ENCODE measurements around the gene DDX3X.
"Not testable (repeated sequence)": the region's sequence is repeated elsewhere in the genome, so short reads cannot be mapped to it uniquely, and the experiment has no call there.

Gene DDX3X

DNA sequence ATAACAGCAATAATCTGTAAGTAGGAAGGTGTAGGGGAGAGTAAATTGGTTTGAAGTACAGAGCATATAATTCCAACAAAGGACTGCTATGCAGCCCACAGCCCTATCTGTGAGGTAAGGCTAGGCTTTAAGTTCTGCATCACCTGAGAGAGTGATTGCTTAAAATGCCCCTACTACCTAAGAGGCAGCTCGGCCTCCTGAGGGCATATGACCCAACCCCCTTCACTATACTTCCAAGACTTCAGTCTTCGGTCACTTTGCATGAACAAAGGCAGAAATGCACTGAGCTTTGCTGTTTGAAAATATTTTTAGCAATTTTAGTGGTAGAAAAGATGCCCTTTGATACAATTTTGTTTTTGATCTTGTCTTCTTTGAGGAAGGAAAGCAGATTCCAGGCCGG lies 4.9 kb upstream of the DDX3X start:
- DNase-seq (ENCODE audit: low read depth) = no peak

DNA sequence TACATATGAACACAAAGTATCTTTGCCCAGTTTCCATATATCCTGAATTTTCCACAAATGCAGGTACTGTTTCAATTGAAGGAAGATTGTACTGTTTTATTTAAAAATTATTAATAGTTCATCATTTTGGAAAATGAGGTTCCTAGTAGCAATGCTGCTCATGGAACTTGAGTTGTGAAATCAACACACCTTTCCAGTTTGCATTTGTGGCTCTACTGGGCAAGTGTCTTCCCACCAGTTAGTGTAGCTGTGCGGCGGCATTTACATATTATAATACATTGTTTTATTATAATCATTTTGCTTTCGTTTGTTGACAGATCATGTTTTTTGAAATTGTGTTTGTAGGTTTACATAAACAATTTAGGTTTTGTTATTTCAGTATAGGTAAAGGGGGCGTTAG lies 2.0 kb upstream of the DDX3X start:
- DNase-seq (ENCODE audit: low read depth) = no peak

DNA sequence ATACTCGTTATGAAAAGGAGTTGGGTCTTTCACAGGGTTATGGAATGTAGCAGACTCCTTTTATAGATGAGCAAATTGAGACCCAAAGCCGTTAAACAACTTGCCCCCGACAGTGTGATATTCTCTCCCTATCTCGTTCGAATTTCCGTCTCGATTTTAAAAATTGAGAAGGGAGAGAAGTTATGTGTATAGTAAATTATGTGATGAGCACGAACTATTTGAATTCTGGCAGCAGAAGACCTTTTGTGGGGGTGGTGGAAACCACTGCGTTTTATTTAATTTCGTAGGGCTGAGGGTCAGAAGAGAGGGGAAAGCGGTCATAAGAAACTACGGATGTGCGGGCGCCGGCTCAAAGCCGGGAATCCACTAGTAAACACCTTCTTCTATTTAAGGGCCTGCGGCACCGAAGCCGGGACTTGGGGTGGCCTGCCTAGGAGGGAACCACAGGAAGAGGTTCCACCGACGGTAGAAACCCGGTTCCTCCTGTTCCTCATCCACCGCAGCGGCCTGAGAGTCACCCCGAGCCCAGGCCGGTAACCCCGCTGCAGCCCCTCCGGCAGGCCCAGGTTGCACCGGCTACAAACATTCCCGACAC lies 1.5 kb upstream of the DDX3X start:
- no peak for DNase-seq (ENCODE audit: low read depth)

DNA sequence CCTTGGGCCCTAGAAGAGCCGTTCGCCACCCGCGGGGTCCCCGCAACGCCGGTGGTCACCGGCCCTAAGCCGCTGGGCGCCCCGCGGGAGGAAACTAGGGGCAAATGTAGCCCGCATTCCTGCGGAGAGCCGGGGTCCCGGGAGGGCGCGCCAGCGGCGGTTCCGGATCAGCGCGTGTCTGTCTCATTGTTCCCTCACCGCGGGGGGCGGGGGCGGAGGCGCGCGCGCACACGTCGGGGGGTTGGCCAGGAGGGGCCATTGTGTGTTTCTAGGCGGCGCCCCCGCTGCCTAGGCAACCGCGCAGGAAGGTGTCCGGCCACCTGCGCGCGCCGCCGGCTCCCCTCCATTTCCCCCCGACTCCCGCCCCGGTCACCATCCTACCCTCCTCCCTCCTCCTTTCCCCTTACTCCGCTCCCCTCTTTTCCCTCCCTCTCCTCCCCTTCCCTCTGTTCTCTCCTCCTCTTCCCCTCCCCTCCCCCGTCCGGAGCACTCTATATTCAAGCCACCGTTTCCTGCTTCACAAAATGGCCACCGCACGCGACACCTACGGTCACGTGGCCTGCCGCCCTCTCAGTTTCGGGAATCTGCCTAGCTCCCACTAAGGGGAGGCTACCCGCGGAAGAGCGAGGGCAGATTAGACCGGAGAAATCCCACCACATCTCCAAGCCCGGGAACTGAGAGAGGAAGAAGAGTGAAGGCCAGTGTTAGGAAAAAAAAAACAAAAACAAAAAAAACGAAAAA lies 789 bp upstream of the DDX3X start:
- peak; percentile 71 for DNase-seq (ENCODE audit: low read depth)

DNA sequence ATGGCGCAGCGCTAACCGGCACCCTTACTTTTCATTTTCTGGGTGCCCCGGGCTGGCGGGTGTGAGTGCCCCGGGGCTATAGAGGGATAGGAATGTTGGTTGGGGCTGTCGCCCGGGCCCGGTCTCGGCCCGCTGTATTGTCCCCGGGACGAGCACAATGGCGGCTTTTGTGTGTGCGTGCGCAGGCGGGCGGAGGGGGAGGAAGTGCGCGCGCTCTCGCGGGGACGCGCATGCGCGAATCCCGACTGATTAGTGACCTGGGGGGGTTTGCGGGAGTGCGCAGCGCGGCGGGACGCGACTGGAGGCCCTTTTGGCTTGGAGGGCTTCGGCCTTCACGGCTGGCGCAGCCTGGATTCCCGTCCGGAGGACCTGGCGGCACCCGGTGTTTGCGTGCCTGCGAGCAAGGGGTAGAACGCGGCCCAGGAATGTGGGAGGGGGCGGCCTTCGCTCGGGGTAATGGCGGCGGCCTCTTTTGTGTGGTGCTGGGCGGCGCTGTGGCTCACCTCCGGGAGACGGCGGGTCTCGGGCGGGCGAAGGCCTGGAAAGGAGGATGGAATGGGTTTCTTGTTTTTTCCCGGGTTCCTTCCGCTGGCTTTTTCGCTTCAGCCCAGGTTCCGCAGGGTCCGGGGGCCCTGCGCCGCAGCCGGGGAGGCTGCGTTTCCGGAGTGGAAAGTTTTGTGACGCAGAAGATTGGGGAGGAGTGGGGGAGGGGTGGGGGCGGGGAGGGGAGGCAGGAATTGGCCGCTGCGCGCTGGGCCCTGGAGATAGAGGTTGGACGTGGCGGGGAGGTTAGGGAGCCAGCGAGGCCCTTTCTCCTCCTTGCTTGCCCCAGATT lies 618 bp downstream of the DDX3X start:
- no peak for DNase-seq (ENCODE audit: low read depth)

DNA sequence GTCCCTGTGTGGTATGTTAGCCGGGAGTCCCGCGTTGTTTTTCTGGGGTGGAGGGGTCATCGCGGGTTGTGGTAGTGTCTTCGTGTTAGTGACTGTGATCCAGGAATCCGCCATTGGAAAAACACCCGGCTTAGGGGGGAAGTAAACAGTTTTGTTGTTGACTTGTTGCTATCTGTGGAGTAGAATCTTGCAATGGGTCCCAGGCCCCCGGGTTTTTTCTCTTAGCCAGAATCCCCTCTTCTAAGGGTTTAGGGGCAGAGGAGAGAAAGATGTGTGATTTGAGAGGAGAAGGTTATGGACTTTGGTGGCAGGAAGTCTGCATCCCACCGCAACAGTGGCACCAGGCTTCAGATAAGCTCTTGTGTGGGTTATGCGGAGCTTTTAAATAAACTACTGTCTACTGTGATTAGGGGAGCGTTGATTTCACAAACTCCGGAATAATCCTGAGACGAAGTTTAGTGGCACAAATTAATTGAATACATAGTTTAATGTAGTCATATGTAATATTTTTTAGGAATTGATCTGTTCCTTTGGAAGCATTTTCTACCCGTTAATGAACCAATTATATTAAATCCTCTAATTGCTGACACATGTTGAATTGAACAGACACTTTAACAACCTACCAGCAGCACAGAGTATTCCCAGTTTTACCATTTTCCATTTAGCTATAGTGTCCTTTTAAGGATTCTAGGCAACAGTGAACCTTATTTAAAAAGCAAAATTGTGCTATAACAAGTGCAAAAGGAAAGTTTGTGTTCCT lies 1.4 kb downstream of the DDX3X start:
- no peak for DNase-seq (ENCODE audit: low read depth)

DNA sequence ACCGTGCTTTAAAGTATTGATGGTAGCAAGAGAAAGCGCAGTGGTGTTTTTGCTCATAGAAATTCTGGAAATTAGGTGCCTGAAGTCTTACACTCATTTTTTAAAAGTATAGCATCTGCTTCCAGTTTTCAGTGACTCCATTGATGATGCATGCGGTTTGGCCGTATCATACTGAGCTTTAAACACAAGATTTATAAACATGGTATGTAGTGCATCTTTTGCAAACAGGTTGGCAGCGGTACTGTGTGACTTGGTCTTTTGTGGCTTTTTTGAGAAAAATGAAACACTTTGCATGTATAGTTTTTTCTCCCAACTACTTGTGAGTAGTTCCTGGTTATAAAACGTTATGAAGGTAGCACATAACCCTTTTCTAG lies 2.0 kb downstream of the DDX3X start:
- no peak for DNase-seq (ENCODE audit: low read depth)

DNA sequence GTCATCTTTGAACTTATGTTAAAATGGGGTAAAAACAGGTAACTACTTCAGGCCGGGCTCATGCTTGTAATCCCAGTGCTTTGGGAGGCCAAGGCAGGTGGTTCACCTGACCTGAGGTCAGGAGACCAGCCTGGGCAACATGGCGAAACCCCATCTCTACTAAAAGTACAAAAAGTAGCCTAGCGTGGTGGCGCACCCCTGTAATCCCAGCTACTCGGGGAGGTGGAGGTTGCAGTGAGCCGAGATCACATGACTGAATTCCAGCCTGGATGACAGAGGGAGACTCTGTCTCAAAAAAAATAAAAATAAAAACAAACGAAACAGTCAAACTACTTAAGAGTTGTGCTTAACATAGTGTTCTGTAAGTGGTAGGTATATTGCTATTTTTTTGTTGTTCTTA lies 2.5 kb downstream of the DDX3X start:
- no peak for DNase-seq (ENCODE audit: low read depth)

DNA sequence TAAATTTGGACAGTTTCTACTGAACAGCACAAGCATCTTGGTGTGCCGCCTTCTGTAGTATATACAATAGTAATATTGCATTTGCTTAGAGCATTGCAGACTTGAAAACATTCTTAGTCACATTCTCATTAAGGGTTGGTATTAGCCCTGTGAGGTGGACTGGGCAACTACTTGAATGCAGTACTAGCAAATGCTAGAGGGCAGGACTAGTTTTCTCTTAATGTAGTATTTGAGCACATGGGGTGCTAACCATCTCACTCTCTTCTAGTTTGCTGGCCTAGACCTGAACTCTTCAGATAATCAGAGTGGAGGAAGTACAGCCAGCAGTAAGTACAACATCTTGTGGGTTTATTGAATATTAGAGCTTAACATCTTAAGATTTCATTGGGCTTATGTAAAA lies 3.2 kb downstream of the DDX3X start:
- no peak for DNase-seq (ENCODE audit: low read depth)

DNA sequence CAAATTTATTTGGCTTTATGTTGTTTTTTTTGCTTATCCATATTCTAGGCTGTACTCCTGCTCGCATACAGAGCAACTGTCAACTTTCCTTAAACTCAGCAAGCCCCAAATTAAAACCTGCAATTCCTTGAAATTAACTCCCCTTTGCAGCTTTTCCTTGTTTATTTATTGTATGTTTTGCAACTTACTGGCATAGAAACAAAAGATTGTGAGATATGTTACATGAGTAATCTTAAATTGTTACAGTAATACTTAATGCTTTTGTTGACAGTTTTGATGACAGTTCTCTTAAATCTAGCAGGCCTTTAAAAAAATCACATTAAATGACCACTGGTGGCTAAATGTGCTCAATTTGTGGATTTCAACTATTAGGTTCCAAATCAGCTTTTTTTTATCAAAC lies 4.5 kb downstream of the DDX3X start:
- no peak for DNase-seq (ENCODE audit: low read depth)

DNA sequence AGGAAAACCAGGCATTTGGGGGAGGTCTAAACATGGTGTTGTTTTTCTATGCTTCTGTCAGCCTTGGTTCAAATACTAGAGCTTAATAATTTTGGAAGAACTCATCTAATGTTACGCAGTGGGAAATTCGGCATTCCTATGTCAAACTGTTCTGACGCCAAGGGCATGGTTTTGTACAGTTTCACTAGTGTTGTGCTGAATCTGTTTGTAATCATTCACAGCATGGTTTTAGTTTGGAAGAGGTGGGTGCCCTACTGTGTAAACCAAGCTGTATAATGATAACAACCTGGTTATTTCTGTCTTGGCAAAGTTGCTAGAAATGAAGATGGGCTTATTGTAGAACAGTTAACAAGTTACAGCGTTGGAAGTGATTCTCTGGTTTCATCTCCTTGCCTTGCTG lies 5.2 kb downstream of the DDX3X start:
- DNase-seq (ENCODE audit: low read depth) = no peak

DNA sequence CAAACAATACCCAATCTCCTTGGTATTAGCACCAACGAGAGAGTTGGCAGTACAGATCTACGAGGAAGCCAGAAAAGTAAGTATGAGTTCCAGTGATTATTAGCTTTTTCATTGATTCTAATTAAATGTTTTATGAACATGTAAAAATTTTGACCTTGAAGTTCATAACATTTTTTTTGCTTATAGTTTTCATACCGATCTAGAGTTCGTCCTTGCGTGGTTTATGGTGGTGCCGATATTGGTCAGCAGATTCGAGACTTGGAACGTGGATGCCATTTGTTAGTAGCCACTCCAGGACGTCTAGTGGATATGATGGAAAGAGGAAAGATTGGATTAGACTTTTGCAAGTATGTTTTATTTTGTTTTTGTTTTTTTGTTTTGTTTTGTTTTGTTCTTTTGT lies 10.1 kb downstream of the DDX3X start:
- no peak for DNase-seq (ENCODE audit: low read depth)

DNA sequence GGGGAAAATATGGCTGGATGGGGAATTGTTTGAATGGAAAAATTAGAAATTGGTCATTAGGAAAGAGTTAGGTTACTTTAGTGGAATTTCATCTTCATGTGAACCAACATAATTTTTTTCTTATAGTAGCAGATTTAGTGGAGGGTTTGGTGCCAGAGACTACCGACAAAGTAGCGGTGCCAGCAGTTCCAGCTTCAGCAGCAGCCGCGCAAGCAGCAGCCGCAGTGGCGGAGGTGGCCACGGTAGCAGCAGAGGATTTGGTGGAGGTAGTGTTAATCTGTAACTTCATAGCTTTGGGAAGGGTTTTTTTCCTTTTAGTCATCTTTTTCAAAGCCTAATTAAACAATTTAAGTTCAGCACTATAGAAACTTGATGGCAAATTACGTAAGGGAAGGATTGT lies 13.2 kb downstream of the DDX3X start:
- no peak for DNase-seq (ENCODE audit: low read depth)

DNA sequence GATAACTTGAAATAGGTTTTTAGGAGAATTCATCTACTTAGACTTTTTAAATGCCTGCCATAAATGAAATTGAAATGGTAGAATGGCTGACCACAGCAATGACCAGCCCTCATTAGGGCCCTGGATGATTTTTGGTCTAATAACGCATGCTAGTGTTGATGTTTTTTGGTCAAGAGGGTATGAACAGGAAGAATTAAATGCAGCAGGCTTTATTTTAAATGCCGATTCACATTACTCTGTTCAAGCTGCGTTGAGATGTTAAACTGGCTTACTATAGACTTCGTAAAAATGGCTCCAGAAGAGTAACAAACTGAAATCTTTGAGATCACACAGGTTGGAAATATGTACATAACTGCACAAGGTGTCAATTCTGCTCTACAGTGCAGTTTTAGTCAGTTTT lies 14.6 kb downstream of the DDX3X start:
- no peak for DNase-seq (ENCODE audit: low read depth)

DNA sequence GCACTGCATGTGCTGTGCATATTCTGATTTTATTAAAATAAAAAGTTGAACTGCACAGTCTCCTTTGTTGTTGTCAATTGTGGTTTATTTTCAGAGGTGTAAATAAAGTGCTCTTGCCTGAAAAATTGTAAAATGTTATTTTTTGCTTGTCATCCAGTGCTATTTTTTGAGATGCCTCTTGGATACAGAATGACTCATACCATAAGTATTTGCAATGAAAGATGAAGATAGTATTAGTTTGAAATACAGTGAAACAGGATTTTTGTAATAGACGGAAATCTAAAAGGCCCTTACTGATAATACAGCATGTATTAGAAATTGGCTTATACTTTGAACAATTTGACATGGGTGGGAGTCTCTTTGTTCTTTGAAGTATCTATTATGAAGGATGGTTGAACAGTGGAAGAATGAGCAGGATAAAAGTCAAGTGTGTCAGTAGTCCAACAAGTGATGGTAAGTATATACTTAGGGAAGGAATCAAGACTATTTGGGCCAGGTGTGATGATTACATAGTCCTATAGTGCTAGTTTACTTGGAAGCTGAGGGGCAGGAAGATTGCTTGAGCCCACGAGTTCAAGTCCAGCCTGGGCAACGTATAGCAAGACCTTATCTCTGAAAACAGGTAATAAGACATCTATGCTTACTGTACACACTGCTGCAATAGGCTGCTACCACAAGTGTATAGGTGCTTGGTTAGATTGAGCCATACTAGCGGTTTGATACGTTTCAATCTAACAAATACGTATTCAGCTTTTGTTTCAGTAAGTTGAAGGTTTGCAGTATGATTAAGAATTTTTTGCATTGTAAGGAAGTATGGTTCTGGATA lies 16.4 kb downstream of the DDX3X start:
- no peak for DNase-seq (ENCODE audit: low read depth)

DNA sequence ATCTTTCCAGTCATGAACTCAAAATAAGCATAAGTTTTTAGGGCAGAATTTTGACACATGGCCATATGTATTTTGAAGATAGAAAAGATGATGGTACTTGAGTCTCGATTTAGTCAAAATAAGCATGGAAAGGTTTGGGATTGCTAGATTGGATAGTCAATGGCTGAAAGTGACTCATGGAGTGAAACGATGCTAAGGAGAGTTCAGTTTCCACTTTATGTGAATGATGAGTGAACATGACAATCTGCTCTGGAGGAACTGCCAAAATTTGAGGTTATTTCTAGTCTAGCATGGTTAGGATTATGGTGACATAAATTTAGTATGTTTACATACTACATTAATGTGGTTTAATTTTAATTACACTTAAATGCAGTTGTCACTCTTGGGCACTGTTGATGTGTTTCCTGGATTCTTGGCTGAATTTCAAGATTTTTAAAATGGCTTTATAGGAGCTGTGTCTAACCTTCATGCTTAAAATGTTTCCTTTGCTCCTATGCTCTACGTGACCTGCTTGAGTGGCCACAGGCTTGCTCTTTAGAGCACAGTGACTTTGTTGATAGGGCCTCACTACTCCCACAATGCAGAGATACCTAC lies 17.1 kb downstream of the DDX3X start:
- DNase-seq (ENCODE audit: low read depth) = no peak

DNA sequence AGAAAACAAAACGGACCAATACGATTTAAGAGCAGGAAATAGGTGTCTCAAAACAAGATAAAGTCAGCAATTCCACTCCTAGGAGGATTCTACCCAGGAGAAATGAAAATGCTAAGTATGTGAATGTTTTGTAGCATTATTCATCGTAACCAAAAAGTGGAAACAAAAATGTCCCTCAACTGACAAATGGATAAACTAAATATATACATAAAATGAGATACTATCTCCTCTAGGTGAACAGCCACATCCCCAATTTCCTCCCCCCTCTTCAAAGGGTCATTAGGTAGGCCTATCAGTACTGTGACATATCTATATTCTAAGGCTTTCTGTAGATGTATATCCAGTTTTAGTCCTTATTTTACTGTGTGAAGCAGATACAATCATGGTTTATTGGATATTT lies 18.0 kb downstream of the DDX3X start:
- no peak for DNase-seq (ENCODE audit: low read depth)

DNA sequence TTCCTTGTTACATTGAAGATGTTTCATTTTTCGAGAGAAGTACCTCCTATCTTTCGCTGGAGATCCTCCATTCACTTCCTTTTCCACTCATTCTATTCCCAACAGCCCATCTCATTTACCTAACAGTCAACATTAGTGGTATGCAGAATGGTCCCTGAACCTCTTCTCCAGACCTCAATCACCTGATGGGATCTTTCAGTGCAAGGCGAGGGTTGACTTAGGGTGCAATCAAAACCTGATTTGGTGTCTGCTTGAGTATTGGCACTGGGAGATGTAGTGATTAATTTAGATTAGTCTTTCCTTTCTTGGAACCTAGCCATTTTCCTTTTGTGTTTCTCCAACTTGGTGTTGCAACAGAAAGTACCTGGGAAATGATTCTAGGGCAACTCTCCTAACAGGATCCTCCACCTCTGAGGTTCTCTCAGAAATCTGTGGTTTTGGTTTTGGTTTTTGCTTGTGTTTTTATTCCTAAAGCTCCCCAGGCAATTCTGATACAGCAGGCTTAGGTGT lies 18.4 kb downstream of the DDX3X start:
- DNase-seq (ENCODE audit: low read depth) = no peak

DNA sequence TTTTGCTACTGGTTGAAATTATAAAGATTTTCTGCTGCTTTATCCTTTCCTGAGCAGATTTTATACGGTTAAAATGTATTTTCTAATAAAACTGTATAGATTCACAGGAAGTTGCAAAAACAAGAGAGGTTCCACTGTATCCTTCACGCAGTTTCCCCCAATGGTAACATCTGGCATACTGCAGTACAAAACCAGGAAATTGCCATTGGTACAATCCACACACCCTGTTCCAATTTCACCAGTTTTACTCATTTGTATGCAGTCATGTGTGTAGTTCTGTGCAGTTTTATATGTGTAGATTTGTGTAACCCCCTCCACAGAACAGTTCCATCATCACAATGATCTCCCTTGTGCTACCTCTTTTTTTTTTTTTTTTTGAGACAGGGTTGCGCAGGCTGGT lies 20.0 kb downstream of the DDX3X start:
- no peak for DNase-seq (ENCODE audit: low read depth)

DNA sequence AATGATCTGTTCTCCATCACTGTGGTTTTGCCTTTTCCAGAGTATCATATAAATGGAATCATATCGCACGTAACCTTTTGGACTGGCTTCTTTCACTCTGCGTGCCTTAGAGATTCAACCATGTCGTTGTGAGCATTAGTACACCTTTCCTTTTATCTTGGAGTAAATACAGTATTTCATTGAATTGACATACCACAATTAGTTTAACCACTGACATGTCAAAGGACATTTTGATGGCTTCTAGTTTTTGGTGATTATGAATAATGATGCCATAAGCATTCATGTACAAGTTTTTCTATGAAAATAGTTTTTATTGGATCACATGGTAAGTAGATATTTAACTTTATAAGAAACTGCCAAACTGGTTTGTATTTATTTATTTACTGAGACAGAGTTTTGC lies 35.2 kb downstream of the DDX3X start:
- DNase-seq (ENCODE audit: low read depth) = no peak

DNA sequence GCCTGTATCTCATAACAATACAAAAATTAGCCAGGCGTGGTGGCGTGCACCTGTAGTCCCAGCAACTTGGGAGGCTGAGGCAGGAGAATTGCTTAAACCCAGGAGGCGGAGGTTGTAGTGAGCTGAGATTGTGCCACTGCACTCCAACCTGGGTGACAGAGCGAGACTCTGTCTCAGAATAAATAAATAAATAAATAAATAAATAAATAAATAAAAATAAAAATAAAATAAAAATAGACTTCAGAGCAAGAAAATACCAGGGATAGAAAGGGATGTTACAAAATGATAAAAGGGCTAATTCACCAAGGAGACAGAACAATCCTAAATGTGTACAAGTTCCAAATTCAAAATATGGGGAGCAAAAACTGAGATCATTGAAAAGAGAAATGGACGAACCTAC lies 37.6 kb downstream of the DDX3X start:
- DNase-seq (ENCODE audit: low read depth) = not testable (repeated sequence)
